ENCODE results near the gene F13A1.

F13A1 gene

DNA sequence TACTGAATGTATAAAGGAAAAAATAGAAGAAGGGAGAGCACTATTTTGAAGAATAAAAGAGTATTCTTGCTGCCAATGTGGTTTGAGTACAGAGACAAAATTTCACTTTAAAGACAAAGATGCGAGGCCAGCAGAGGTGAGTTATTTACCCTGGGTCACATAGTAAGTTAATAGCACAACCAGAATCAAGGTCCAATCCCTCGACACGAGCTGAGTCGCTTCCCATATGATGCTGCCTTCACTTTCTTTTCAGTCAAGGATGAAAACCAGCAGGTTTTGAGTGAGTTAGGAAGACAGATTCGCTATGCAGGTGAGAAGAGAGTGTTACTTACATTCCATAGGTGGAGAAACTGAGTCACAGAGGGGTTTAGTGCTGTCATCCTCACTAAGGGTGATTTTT, 75.8 kb downstream of the F13A1 start:
- no peak for DNase-seq

DNA sequence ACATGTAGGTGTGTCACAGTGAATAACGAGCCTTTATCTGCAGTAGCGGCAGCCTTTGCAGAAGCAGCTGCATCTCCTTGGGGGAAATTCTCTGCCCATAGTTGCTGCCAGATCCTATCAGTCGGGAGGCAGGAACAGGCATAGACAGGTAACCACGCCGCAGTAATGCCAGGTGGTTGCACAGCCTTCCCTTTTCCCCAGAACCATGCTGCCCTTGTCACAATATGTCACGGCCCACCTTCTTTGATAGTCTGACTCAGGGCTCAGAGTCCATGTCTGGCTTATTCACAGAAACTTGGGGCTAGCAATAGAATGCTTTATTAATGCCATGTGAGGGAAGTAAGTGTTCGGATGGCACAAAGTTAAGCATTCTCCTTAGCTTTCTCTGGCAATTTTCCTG, 76.6 kb downstream of the F13A1 start:
- DNase-seq, result no peak

DNA sequence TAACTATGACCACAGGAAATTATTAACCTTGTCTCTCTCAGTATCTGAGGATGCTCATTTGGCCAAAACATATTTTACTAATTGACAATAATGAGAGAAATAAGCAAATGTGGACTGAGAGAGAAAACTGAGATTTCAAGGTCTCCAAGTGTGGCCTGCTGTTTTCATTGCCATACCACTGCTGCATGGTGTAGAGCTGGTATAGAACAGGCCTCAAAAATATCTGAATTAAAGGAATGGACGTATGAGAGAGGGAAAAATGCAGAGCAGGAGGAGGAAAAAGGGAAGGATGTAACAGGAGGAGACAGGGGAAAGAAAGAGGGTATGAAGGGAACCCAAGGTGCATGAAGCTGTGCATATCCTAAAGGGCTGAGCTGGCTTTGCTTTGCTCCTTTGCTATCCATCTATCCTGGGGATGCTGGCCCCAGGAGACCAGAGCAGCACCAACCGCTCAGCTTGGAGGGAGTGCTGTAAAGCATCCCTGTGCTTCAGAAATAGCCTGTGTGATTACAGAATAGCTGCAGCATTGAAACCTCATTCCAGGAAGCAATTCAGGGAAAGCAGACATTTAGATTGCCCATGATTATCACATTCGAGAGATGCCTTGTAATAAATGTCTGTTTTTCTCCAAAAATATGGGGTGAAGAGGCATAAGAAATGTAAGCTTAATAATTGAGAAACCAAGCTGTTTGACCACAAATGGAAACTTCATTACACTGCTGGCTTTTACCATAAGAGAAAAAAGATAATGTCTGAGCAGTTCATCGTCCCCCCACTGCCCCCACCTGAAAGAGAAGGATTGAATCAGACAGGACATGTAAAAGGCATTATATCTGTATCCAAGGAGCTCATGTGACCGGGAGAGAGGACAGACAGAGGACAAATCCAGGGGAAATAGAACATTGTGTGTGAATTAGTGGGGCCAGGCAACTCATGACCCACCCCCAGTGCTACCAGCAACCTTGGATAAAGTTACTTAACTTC, 80.6 kb downstream of the F13A1 start:
- DNase-seq, result no peak

DNA sequence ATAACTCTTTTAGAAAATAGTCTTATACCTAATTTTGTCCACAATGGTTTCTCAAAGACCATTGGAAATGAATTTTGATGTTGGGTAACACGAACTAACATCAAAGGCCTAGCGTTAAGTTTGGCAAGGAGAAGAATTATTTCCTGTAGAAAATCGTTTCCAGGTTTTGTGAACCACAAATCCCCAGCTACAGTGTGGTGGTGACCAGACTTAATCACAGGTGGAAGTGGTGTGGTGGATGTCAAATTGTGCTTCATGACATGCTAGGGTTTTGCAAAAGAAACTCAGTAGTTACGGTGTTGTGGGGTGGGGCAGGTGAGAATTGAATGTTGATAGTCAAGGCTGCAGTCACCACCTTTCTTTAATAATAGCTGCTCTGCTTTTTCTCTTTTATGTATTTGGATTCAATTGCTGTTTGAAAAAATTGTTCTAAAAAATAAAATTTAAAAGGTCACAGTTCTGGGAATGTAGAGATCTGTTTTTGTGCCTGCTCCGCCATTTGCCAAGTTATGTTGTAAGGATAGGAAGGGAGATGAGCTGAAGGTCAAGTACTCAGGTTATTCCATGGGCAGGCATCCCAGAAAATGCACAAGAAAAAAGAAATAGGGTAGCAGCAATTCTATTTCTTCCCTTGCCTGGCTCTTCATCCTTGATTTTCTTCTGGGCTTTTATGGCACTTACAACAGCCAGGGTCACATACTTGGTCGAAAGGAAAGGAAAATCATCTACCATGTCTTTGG, 83.6 kb downstream of the F13A1 start:
- DNase-seq, result no peak

DNA sequence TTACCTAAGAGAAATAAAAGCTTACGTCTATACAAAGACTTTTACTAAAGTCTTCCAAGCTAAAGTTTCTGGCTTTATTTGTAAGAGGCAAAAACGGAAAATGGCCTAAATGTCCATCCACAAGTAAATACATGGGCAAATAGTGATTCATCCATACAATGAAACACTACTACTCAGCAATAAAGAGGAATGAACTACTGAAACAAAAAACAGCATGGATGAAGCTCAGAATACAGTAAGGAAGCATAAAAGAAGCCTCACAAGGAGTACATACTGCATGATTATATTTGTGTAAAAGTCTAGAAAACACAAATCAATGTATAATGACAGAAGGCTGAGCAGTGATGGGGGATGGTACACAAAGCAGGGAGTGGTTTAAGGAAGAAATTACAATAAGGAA, 84.7 kb downstream of the F13A1 start:
- DNase-seq, result no peak

DNA sequence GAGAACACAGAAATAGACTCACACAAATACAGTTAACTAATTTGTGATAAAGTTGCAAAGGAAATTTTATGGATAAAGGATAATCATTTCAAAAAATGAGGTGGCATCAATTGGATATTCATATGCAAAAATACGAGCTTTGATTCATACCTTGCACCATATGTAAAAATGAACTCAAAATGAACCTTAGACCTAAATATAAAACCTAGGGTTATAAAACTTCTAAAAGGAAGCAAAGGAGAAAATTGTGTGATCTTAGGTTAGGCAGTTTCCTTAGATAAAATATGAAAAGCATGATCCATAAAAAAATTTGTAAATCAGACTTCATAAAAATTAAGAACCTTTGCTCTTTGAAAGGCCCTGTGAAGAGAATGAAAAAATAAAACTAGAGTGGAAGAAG, 85.5 kb downstream of the F13A1 start:
- DNase-seq, result no peak

DNA sequence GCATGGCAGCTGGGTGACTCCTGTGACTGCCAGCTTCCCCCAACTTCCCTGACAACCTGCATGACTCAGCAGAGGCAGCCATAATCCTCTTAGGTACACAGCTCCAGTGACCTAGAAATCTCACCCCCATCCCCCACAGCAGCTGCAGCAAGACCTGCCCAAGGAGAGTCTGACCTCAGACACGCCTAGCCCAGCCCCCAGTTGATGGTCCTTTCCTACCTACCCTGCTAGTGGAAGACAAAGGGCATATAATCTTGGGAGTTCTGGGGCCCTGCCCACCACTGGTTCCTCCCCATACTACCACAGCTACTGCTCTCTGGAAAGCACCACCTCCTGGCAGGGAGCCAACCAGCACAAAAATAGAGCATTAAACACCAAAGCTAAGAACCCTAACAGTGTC, 90.2 kb downstream of the F13A1 start:
- no peak for DNase-seq

DNA sequence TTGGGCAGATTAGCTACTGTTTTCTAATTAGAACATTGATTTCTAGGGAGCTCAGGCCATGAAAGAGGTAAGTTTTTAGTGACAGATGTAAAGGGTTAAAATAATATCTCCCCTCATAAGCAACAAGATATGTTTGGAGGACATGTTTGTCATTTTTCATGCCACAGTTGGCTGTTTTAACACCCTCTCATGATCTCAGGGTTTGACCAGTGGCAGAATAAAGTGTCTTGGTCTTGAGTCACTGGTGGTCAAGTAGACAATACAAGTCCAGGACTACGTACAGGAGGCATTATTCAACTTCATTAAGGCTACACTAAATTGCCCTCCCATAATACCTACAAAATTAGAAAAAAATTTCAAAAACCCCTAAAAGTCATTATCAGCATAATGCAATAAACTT, 92.6 kb downstream of the F13A1 start:
- DNase-seq, result no peak

DNA sequence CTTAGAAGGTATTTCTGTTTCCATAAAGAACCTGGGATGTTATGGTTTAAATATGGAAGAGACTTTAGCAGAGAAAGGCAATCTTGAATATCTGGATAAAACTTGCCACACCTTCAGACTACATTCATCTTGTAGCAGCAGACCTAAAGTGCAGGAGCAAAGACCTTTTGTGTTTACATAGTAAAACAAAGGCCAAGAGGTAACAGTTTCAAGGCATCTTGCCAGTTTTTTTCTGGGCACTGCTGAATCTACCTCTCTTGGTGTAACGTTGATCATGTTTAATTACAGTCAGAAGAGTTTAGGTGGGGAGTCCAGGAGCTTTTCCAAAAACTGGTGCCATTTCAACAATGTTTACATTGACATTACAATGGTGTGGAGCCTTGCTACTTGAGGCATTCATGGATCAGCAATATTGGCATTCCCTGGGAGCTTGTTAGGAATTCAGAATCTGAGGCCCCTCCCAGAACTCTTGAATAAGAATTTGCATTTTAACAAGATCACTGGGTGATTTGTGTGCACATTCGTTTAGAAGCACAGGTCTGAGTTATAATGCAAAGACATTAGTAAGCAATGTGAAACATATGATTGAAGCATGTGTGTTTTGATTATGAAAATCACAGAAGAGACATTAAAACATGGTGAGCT, 94.5 kb downstream of the F13A1 start:
- no peak for DNase-seq

DNA sequence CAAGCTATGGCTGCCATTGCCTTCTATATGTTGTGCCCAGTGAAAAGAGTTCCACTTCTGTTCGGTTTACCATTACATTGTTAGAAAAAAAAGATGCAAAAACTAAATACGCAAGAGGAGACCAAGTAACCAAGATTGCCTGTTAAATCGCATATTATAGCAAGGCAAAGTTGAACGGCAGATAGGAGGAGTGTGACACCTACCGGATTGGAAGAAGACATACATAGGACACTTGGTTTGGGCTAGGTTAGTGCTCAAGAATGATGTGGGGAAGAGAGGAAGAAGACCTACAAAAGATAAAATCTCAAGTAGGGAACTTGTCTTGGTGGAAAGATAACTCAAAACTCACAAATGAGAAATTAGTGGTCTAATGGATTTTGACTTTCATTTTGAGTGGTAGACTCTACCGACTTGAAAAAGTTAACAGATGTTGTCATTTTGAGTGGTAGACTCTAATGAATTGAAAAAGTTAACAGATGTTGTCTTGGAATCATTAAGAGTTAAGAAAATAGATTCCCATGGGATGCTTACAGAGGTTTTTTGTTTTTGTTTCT, 95.5 kb downstream of the F13A1 start:
- no peak for DNase-seq

DNA sequence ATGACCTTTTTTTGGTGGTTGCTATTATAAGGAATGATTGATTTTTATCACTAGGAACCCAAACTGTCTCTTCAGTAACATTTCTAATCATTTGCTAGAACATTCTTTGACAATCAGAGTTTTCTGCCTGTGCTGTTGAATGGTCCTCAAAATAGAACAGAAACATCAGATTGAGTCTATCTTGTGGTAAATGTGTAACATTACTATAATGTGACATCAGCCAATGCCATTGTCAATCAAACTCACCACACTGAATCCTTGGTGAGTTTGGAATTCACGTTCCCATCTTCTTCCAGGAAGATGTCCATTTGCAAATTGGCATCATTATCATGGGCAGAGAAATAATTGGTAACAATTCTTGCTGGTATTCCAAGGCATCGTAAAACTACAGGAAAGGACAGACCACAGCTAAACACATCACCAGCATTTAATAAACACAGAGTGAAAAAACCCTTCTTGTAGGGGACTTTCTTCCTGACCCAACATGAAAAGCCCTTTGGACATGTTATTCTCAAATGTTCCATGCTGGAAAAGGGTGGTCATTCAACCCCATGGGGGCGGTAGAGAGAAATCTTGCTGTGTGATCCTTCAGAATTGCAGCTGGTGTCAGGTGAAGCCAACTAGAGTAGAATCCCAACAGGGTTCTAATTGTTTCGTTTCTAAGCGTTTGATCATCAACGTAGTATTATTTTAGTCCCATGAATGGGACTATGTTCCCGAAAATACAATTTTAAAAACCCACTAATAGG, 98.5 kb downstream of the F13A1 start:
- DNase-seq, result no peak

DNA sequence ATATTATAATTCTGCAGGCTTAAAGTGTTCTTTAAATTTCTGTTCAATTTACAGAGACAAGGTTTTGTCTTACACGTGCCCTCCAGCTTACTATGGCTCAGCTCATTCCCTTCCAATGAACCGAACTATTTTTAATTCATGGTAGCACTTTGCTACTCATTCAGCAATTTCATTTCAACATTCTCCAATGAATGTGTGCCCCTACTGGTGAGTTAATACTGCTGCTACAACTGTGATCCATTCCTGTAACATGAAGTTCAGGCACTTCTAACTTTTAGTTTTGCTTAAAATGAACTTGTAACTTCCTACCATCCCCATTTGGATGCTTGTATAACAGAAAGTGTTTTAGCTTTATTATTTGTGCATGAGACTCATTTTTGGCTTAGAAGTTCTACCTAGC, 99.7 kb downstream of the F13A1 start:
- DNase-seq, result no peak

DNA sequence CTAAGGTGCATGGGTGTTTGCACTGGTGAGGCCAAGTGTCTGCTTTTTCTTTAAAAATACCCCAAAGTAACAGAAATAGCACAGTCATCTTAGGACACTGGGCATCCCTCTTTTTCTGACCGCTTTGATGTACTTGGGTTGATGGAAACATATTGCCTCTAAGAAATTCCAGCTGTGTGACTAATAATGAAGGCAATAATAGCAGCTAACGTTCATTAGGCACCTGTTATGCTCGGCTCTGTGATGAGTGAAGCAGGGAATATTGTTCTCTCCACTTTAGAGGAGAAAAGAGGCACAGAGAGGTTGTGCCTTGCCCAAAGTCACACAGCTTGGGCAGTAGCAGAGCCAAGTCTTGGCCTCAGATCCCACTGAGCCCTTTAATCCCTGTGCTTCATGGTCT, 100.7 kb downstream of the F13A1 start:
- DNase-seq, result no peak

DNA sequence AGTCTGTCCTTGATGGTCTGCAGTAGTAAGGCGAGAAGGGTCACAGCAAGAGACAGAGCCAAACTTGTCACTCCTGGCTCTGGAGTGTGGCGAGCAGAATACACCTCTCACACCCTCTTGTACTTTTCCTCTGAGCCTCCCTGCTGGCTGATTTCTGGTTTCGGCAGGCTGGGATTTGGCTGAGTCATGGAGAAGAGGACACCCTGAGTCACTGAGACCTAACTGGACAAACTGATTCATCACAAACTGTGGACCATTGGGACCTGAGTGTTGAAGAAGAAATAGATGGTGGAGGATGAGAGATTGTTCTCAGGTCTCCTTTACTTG, 101.7 kb downstream of the F13A1 start:
- DNase-seq, result no peak

DNA sequence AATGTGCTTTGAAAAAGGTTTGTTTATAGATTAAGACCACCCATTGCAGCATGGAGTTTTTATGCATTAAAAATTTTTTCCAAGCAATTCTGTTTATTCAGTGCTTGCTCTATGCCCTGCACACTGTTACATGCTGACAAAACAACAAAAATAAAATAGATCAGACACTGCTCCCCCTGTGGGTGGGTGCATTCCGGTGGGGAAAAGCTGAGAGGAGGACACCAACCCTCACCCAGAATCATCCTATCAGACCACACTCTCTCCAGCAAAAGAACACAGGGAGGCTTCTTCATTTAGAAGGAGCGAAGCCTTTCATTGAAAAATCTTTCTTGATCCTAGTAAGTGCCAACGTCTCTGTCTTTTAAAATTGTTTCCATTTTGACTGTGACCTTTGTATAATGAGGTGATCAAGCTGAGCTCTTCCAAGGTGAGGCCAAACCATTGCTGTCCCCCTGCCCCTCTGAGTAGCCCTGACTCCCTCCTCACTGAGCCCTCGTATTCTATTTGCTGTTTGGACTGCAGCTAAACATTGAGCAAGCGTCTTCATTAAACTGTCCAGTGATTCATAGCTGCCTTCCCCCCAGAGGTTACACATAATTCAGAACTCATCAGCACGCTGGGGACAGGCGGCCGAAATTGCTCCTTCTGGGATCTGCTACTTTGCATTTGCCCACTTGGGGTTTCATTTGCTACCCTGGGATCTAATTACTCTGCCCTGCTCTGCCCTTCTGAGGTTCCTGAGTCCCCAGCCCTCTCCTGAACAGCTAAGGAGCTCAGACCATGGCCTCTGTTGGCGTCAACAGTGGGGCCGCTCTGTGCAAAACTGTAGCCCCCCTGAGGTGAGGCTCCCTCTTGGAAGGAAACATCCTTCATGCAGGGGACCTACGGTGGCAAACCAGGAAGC, 102.4 kb downstream of the F13A1 start:
- no peak for DNase-seq

DNA sequence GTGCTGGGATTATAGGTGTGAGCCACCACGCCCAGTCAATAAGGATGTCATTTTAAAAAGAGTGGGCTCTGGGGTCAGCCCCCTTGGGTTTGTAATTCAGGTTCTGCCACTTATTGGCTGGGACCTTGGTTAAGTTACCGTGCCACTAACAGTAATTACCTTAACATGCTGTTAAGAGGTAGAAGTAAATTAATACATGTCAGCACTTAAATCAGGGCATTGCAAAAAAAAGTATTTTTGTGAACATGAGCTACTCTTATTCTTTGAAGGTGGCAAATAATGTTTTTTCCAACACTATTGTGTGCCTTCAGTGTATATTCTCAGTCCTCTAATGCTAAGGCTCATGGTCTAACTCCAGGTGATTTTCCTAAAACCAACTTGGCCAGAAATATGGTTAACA, 109.5 kb downstream of the F13A1 start:
- no peak for DNase-seq

DNA sequence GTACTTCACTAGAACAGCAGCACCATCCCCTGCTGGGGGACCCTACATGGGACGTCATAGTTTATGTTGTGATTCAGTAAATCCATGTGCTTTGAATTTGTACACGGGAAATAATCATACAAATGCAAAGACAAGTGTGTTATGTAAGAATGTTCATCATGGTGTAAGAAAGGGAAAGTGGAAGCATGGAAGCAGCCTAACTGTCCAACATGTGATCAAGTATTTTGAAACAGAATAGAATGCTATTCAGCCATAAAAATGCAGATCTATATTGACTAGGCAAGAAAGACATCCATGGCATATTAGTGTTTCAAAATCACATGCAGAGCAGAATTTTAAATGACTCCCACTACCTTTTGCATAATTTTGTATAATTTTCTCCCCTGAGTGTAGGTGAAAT, 117.6 kb downstream of the F13A1 start:
- DNase-seq, result no peak

DNA sequence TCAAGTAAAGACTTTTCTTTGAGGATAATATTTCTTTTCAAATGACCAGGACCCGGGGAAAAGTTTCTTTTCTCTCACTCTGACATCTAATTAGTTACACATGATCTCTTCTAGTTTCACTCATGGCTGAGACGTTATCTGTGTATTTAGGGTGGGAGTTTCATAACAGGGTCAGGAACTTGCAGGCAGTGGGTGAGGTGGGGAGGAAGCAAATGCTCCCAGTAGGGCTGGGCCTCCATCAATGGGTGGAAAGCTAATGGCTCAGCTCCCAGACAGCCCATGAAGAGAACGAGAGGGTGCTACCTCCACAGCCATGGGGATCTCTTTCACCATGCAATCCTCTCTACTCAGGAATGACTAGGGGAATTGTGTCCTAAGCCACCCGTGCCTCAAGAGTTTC, 119.3 kb downstream of the F13A1 start:
- no peak for DNase-seq

DNA sequence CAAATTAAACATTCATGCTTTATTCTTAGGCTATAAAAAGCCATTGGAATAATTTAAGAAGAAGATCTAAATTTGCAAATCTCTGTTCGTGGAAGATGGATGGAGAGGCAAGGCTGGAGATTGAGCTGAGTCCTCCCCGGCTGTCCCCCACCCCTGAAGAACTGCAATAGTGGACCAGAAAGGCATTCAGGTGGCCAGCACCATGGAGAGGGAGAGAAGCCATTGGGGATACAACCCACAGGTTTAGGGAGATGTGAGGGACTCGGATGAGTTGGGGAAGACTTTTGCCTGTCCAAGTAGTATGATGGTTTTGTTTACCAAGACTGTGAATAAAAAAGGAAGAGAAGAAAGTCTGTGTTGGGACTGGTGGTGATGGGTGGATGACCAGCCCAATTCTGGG, 120.8 kb downstream of the F13A1 start:
- no peak for DNase-seq

DNA sequence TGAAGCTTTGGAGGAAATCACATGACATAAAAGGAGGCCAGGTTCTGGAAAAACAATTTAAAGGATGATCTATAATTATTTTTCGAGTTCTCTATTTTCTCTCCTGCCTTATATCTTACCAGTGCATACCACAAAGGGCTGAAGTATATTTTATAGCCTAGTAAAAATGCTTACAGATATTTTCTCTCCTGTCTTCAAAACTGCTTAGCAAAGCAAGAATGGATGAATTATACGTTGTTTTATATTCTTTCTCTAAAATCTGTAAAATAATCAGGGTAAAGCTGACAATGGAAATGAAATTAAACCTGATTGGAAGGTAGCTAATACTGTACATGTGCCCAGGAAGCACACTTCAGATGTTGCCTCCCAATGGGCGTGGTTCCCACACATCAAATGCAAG, 123.7 kb downstream of the F13A1 start:
- no peak for DNase-seq

Data from anterior cingulate cortex (tissue), 58 donors.